ENCODE measurements around the gene IDH2. TPM values are rescaled to one million over a fixed set of nuclear protein-coding genes. Genes with fewer than 3 reads are reported as not detected.

IDH2 gene
- total and polyA plus RNA-seq, 2 of the 13 experiments (the other 11 are each of a cell fraction or from before 2014, with no cell fraction given) = 121 to 145 TPM

DNA sequence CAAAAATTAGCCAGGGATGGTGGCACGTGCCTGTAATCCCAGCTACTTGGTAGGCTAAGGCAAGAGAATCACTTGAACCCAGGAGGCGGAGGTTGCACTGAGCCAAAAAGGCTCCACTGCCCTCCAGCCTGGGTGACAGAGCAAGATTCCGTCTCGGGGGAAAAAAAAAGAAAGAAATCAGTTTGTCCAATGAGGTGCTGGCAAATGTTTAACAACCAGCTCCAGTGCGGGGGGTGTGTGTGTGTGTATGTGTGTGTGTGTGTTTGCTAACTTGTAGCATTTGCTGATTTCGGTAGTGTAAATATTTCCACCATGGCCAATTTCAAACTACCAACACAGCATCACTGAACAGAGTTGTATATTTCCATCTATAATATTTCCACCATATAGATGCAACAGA lies 23.8 kb upstream of the IDH2 start (continued):
- TF ChIP-seq, protein P1, sequence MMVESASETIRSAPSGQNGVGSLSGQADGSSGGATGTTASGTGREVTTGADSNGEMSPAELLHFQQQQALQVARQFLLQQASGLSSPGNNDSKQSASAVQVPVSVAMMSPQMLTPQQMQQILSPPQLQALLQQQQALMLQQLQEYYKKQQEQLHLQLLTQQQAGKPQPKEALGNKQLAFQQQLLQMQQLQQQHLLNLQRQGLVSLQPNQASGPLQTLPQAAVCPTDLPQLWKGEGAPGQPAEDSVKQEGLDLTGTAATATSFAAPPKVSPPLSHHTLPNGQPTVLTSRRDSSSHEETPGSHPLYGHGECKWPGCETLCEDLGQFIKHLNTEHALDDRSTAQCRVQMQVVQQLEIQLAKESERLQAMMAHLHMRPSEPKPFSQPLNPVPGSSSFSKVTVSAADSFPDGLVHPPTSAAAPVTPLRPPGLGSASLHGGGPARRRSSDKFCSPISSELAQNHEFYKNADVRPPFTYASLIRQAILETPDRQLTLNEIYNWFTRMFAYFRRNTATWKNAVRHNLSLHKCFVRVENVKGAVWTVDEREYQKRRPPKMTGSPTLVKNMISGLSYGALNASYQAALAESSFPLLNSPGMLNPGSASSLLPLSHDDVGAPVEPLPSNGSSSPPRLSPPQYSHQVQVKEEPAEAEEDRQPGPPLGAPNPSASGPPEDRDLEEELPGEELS (CRISPR knock-in tag; IDR thresholded peaks at IDR 0.05) = peak; percentile 77
- peak; percentile 53; the same call in 1 of the 2 replicates for TF ChIP-seq RARA (CRISPR knock-in tag; IDR thresholded peaks at IDR 0.05)
- TF ChIP-seq, protein P2, sequence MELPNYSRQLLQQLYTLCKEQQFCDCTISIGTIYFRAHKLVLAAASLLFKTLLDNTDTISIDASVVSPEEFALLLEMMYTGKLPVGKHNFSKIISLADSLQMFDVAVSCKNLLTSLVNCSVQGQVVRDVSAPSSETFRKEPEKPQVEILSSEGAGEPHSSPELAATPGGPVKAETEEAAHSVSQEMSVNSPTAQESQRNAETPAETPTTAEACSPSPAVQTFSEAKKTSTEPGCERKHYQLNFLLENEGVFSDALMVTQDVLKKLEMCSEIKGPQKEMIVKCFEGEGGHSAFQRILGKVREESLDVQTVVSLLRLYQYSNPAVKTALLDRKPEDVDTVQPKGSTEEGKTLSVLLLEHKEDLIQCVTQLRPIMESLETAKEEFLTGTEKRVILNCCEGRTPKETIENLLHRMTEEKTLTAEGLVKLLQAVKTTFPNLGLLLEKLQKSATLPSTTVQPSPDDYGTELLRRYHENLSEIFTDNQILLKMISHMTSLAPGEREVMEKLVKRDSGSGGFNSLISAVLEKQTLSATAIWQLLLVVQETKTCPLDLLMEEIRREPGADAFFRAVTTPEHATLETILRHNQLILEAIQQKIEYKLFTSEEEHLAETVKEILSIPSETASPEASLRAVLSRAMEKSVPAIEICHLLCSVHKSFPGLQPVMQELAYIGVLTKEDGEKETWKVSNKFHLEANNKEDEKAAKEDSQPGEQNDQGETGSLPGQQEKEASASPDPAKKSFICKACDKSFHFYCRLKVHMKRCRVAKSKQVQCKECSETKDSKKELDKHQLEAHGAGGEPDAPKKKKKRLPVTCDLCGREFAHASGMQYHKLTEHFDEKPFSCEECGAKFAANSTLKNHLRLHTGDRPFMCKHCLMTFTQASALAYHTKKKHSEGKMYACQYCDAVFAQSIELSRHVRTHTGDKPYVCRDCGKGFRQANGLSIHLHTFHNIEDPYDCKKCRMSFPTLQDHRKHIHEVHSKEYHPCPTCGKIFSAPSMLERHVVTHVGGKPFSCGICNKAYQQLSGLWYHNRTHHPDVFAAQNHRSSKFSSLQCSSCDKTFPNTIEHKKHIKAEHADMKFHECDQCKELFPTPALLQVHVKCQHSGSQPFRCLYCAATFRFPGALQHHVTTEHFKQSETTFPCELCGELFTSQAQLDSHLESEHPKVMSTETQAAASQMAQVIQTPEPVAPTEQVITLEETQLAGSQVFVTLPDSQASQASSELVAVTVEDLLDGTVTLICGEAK (IDR thresholded peaks at IDR 0.05) = no peak
- TF ChIP-seq, protein P2 (CRISPR knock-in tag; IDR thresholded peaks at IDR 0.05) = no peak
- TF ChIP-seq, protein P3, sequence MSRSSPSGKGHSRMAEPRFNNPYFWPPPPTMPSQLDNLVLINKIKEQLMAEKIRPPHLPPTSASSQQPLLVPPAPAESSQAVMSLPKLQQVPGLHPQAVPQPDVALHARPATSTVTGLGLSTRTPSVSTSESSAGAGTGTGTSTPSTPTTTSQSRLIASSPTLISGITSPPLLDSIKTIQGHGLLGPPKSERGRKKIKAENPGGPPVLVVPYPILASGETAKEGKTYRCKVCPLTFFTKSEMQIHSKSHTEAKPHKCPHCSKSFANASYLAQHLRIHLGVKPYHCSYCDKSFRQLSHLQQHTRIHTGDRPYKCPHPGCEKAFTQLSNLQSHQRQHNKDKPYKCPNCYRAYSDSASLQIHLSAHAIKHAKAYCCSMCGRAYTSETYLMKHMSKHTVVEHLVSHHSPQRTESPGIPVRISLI (CRISPR knock-in tag; IDR thresholded peaks at IDR 0.05; ENCODE audit: borderline replicate concordance) = peak; percentile 86; the same call in 1 of the 2 replicates
- TF ChIP-seq, protein P4, sequence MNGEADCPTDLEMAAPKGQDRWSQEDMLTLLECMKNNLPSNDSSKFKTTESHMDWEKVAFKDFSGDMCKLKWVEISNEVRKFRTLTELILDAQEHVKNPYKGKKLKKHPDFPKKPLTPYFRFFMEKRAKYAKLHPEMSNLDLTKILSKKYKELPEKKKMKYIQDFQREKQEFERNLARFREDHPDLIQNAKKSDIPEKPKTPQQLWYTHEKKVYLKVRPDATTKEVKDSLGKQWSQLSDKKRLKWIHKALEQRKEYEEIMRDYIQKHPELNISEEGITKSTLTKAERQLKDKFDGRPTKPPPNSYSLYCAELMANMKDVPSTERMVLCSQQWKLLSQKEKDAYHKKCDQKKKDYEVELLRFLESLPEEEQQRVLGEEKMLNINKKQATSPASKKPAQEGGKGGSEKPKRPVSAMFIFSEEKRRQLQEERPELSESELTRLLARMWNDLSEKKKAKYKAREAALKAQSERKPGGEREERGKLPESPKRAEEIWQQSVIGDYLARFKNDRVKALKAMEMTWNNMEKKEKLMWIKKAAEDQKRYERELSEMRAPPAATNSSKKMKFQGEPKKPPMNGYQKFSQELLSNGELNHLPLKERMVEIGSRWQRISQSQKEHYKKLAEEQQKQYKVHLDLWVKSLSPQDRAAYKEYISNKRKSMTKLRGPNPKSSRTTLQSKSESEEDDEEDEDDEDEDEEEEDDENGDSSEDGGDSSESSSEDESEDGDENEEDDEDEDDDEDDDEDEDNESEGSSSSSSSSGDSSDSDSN (CRISPR knock-in tag; IDR thresholded peaks at IDR 0.05) = no peak
- TF ChIP-seq, protein P5, sequence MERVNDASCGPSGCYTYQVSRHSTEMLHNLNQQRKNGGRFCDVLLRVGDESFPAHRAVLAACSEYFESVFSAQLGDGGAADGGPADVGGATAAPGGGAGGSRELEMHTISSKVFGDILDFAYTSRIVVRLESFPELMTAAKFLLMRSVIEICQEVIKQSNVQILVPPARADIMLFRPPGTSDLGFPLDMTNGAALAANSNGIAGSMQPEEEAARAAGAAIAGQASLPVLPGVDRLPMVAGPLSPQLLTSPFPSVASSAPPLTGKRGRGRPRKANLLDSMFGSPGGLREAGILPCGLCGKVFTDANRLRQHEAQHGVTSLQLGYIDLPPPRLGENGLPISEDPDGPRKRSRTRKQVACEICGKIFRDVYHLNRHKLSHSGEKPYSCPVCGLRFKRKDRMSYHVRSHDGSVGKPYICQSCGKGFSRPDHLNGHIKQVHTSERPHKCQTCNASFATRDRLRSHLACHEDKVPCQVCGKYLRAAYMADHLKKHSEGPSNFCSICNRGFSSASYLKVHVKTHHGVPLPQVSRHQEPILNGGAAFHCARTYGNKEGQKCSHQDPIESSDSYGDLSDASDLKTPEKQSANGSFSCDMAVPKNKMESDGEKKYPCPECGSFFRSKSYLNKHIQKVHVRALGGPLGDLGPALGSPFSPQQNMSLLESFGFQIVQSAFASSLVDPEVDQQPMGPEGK (CRISPR knock-in tag; IDR thresholded peaks at IDR 0.05) = 0 out of 2 replicates have a peak, but pooled peaks have one; percentile 39
- no peak for TF ChIP-seq TCF7L2 (IDR thresholded peaks at IDR 0.05; ENCODE audit: low read depth, low read length)
- TF ChIP-seq ZKSCAN8 (CRISPR knock-in tag; IDR thresholded peaks at IDR 0.05; ENCODE audit: borderline replicate concordance) = no peak
- TF ChIP-seq POLR2A (IDR thresholded peaks at IDR 0.05; ENCODE audit: insufficient read depth in 1 of 2, low read depth in 2 of 2, low read length in 2 of 2) = no peak
- TF ChIP-seq, protein P6, sequence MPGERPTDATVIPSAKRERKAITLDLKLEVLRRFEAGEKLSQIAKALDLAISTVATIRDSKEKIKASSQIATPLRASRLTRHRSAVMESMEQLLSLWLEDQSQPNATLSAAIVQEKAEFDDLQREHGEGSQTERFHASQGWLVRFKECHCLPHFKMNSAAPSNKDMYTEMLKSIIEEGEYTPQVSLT (CRISPR knock-in tag; IDR thresholded peaks at IDR 0.05; ENCODE audit: borderline replicate concordance, low read depth) = no peak
- TF ChIP-seq ARNTL (CRISPR knock-in tag; IDR thresholded peaks at IDR 0.05) = no peak
- TF ChIP-seq MEF2D (CRISPR knock-in tag; IDR thresholded peaks at IDR 0.05) = no peak
